GM18499 (cell line): Measurements from ENCODE around the gene MS4A18.
A peak's percentile ranks its signal among the peaks of the same experiment; 100 is the strongest.

Experiments
- ATAC-seq: cut with Tn5 transposase; IDR thresholded peaks from one replicate; pipeline ENCODE4 v1.9.1; 2021; ENCODE audit warnings: moderate number of reproducible peaks; ENCODE audit not compliant: insufficient read depth, unreplicated experiment

Gene MS4A18

DNA sequence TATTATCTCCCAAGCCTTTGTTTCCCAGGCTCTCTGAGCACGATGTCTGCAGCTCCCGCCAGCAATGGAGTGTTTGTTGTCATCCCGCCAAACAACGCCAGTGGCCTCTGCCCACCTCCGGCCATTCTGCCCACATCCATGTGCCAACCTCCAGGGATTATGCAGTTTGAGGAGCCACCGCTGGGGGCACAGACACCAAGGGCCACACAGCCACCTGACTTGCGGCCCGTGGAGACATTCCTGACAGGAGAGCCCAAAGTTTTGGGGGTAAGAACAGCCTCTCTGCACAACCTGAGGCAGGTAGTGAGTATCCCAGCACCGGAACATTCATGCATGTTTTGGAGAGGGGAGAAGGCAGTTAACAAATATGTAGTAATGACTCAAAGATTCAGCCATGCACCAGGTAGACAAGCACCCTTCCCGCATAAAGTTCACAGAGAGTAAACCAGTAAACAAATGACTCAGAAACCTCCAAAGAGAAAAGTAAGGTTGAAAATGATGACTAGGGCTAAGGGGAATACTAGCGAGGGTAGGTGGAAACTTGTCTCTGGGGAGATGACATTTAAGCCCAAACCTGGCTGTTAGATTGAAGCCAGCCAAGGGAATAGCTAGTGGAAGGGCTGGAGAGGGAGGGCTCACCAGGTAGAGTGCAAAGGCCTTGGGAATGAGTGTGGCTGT, 39.3 kb downstream of the MS4A18 start:
- ATAC-seq = no peak

DNA sequence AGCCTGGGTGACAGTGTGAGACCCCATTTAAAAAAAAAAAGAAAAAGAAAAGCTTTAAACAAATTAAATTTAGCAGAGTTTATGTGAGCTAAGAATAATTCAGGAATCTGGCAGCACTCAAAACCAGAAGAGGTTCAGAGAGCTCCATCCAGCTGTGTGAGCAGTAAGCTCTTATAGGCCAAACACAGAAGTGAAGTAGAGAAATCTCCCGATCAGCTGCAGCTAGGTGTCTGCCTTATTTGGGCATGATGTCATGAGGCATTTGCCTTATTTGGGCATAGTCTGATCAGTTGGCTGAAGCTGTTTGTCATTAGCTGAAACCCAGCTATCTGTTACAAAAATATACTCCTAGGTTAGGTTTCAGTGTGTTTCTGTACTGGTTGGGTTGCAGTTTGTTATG, 40.4 kb downstream of the MS4A18 start:
- peak; percentile 36 for ATAC-seq

- ATAC-seq = peak; percentile 7
These were observed 40.8 kb downstream of the MS4A18 start for GRCh38 chr11:60765355-60765754.

GRCh38 chr11:60766547-60766946, 42.0 kb downstream of the MS4A18 start:
- ATAC-seq = no peak

DNA sequence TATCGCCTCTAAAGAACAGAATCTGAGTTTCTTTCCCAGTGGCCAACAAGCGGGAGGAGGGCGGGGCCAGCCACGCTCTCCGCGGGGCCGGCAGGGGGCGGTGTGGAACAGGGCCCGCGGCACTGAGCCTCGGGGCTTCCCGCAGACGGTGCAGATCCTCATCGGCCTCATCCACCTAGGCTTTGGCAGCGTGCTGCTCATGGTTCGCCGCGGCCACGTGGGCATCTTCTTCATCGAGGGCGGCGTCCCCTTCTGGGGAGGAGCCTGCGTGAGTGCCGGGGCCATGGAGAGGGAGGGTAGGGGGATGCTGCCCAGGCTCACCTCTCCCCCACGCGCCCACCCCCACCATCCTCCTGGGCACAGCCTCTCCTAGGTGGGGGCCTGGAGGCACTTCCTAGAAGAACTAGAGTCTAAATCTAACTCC, 42.9 kb downstream of the MS4A18 start:
- ATAC-seq = no peak

GRCh38 chr11:60768202-60768601, 43.7 kb downstream of the MS4A18 start:
- ATAC-seq = no peak

DNA sequence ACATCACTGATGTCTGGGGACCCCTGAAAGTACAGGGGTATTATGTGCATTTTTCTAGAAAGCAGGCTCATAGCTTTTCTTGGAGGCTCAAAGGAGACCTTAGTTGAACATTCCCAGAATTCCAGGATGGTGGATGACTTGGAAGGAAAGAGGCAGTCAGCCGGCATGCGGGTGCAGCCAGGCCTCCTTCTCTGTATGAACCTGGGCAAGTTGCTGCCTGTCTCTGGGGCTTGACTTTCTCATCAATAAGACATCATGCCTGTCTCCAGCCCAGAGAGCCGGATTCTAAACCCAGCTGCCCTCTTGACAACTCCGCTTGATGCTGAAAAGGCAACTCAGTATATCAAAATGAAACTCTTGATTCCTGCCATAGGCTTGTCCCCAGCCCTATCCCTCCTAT, 44.8 kb downstream of the MS4A18 start:
- no peak for ATAC-seq

- ATAC-seq = no peak
These were observed 45.3 kb downstream of the MS4A18 start for GRCh38 chr11:60769811-60770210.

DNA sequence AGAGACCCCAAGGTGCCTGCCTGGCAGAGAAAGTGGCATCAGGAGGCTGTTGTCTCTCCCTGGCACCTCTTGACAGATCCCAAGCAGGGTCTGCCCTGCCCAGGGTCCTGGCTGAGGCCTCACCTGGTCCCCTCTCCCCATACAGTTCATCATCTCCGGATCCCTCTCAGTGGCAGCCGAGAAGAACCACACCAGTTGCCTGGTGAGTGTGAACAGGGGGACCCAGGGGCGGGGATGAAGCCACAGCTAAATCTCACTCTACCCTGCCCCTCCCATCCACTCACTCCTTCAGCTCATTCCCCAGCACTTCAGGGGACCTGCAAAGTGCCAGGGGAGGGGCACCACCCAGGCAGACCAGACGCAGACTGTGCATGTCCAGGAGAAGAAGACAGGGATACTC, 46.6 kb downstream of the MS4A18 start:
- no peak for ATAC-seq

DNA sequence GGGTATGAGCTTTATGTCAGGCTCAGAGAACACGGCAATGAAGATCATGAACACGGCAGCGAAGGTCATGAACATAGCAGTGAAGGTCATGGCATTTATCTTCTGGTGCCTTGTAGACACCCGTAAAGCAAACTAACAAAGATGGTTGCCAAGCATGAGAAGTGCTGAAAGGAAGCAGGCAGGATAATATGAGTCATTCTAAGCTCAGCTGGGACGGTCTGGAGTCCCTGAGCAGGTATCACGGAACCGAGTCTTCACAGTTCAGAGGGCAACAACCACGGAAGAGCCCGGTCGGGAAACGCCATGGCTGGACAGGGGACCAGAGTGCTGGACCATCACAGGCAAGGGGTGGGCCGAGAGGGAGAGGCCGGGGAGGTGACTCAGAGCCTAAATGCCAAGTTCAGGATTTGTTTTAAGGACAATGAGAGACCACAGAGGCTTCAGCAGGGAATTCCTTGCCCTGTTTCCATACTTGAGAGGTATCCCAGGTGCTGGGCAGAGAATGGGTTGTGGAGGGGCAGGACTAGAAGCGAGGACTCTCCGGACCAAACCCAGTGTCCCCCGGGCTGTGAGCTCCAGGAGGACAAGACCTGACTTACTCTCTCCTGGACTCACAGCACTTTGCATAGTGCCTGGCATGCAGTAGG, 47.5 kb downstream of the MS4A18 start:
- ATAC-seq = no peak

DNA sequence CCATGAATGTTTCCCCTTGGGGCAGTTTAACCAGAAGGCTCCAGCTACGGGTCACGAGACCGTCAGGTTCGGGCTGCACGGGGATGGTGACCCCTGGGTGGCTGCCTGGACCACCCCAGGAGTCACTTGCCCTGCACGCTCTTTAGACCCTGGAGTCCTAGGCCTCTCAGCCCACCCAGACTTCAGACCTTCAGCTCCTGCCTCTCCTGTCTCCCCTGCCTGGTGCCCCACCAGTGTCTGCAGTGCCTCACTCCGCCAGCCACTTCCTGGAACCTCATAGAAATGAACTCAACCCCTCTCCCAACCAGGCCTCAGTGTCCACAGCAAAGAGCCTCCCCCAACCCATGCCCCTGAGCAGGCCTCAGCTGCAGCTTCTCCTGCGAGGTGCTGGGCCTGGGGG, 48.1 kb downstream of the MS4A18 start:
- ATAC-seq = no peak

DNA sequence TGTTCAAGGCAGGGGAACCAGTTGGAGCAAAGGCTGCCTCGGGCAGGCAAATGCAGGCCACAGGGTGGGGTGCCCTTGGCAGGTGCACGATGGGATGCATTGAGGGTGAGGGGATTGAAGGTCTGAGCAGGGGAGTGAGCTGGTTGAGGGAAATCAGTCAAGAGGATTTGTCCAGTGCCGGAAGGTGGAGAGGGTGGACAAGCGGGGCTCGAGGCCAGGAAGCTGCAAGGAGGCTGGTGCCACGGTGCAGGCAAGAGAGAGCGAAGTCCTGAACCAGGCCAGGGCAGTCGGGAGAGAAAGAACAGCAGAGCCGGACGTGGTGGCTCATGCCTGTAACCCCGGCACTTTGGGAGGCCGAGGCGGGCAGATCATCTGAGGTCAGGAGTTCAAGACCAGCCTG, 50.2 kb downstream of the MS4A18 start:
- ATAC-seq = no peak

- ATAC-seq = peak; percentile 79
These were observed 51.0 kb downstream of the MS4A18 start for GRCh38 chr11:60775420-60775961.

- ATAC-seq = no peak
These were observed 51.6 kb downstream of the MS4A18 start for GRCh38 chr11:60776167-60776566.

- no peak for ATAC-seq
These were observed 52.6 kb downstream of the MS4A18 start for GRCh38 chr11:60777106-60777505.

GRCh38 chr11:60777572-60777971, 53.1 kb downstream of the MS4A18 start:
- no peak for ATAC-seq

GRCh38 chr11:60780065-60780464, 55.5 kb downstream of the MS4A18 start:
- ATAC-seq = no peak

- ATAC-seq = no peak
These were observed 56.3 kb downstream of the MS4A18 start for GRCh38 chr11:60780774-60781173.

DNA sequence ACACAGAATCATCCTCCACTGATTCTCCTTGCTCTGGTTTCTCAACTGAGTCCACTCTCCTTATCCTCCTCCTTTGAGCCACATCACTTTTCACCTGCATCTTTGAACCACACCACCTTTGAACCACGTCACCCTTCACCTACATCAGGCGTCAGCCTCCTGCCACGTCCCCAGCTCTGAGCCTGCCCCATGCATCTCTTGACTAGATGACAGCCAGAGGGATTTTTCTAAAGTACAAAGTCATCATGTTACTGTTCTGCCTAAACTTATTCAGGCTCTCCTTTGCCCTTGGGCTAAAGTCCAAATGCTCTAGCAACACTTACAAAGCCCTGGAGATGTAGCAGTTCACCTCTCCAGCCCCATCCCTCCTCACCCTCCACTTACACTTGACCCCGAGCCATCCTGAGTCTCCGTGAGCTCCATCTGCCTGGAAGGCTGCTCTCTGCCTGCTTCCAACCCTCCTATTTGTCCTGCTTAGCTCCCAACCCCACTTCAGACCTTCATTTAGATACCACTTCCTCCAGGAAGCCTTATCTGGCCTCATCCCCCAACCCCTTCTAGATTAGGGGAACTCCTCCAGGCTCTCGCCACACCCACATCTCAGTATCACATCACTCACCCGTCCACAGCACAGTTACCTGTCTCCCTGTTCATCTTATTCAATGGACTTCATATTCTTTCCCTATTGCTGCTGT, 56.9 kb downstream of the MS4A18 start:
- ATAC-seq = no peak

DNA sequence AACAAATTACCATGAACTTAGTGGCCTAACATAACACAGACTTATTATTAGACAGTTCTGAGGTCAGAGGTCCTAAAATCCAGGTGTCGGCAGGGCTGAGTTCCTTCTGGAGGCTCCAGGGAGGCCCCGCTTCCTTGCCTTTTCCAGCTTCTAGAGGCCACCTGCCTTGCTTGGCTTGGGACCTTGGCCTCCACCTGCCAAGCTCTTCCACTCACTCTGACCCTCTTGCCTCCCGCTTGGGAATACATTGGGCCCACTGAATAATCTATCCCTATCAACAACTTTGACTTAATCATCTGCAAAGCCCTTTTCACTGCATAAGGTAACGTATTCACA, 57.4 kb downstream of the MS4A18 start:
- no peak for ATAC-seq

DNA sequence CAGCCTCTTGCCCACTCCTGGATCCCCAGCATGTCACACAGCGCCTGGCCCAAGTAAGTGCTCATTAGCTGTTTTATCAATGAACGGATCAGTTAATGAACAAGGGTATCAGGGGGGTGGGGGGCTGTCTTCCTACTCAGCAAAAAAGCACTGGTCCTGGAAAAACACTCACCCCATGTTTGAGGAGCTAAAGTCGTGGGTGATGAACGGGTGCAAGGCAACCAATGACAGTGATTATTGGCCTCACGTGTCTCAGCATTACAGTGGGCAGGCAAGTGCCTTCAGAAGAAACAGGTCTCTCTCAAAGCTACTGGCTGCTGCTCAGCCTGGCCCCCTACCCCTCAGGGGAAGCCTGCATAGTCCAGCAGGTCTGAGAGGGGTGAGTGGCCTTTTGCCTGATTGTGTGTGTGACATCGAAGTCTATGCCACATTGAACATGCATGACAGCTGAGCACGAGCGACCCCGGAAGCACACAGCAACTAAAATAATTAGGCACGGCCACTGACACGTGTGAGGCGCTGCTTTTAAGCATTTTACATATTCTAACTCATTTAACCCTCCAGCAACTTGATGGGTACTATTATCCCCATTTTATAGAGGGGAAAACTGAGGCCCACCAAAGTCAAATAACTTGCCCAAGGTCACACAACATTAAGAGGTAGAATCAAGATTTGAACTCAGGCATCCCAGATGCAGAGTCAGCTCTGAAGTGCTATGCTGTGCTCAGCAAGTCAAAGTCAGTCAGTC, 58.0 kb downstream of the MS4A18 start:
- no peak for ATAC-seq
